Aortic smooth muscle cell (primary cell): Measurements from ENCODE around the gene RNF169. TPM values are rescaled to one million over a fixed set of nuclear protein-coding genes. Genes with fewer than 3 reads are reported as not detected.

ENCODE experiments used
- total RNA-seq: library from RNA; depleted of rRNA; stranded (reverse); fragments of >200 nt; gene quantifications from 2 replicates; pipeline ENCODE4 v1.2.3, GENCODE V29; 2014

Gene RNF169
- 19.8 and 23.7 TPM in 2 replicates for total RNA-seq

GRCh38 chr11:74748211-74749126 is at the start of gene RNF169:
TSS of gene RNF169 (plus strand) at chr11:74748849. CDS start at chr11:74748881, 32 bp downstream.

GRCh38 chr11:74731301-74732094 is 17.2 kb upstream of the RNF169 start, which contains the start of gene CHRDL2:
TSS of gene CHRDL2 (minus strand) at chr11:74731426. CDS start at chr11:74730888, 538 bp downstream.

Other genes starting within 250 kb of the RNF169 start
- gene POLD3, start 156.3 kb upstream of the RNF169 start, total RNA-seq, result 8.5 and 13.3 TPM in 2 replicates
- gene CHRDL2, start 17.4 kb upstream of the RNF169 start, total RNA-seq, result not detected in 2 replicates
- 5.2 and 10.8 TPM in 2 replicates for gene XRRA1, start 200.2 kb downstream of the RNF169 start, total RNA-seq
- gene SPCS2, start 200.4 kb downstream of the RNF169 start, total RNA-seq, result 20.1 and 26.0 TPM in 2 replicates
- 7.0 and 8.1 TPM in 2 replicates for gene NEU3, start 240.1 kb downstream of the RNF169 start, total RNA-seq